ENCODE data around the gene MPPED1. TPM values are rescaled to one million over a fixed set of nuclear protein-coding genes. Genes with fewer than 3 reads are reported as not detected.

MPPED1 gene
- total and polyA plus RNA-seq, 2 of the 13 experiments (the other 11 are each of a cell fraction or from before 2014, with no cell fraction given): 0.77 TPM; not detected in 1

GRCh38 chr22:43473441-43473840 is 61.6 kb downstream of the MPPED1 start:
- no peak for FAIRE-seq
- Histone ChIP-seq H3K4me1 (ENCODE audit: insufficient read depth, low read length) (peaks cover 23% of the 10 kb centered on the region), H3K4me3 (replicated peaks in 1 of 3; ENCODE audit: insufficient read depth in 1 of 3, low read depth in 2 of 3, low read length in 3 of 3) (no peak overlapping the region), H4K20me1 (ENCODE audit: insufficient read depth, low read length) (no peaks in the 10 kb centered on the region), H3K4me2 (ENCODE audit: low read depth, low read length) (no peak overlapping the region), H3K79me2 (ENCODE audit: insufficient read depth, low read length) (no peaks in the 10 kb centered on the region), H2AFZ (ENCODE audit: low read length) (no peak overlapping the region), H3K27ac (ENCODE audit: extremely low read length, insufficient read depth, low read length) (no peak overlapping the region), H3K27me3 (ENCODE audit: control insufficient read depth in 1 of 2, insufficient read depth in 2 of 2, low read length in 2 of 2) (no peaks in the 10 kb centered on the region; a peak in 1 of 5 replicates), H3K9me3 (ENCODE audit: low read length) (no peaks in the 10 kb centered on the region), H3K9ac (ENCODE audit: insufficient read depth, low read depth, low read length) (no peak overlapping the region), H3K36me3 (replicated peaks in 1 of 2; ENCODE audit: control insufficient read depth in 1 of 2, insufficient read depth in 2 of 2, low read length in 2 of 2) (no peaks in the 10 kb centered on the region)
- ATAC-seq: no peak
- no peak for DNase-seq (ENCODE audit: low spot score)
- in situ Hi-C loops (cut with HindIII; ENCODE audit: extremely low pct_ligation_motif_present, low pct_unique_long_range_greater_than_20kb): no loop called here
- intact Hi-C loops (cut with micrococcal nuclease; ENCODE audit: unreplicated experiment): no loop called here
- no peak for TF ChIP-seq ZNF318 (CRISPR knock-in tag; IDR thresholded peaks at IDR 0.05)
- TF ChIP-seq ZNF205 (CRISPR knock-in tag; IDR thresholded peaks at IDR 0.05): no peak
- no peak for TF ChIP-seq E2F1 (CRISPR knock-in tag; IDR thresholded peaks at IDR 0.05)
- TF ChIP-seq GLMP (CRISPR knock-in tag; IDR thresholded peaks at IDR 0.05; ENCODE audit: borderline replicate concordance): no peak
- no peak for TF ChIP-seq ZKSCAN1 (IDR thresholded peaks at IDR 0.05; ENCODE audit: low read length)
- TF ChIP-seq RNF219 (CRISPR knock-in tag; IDR thresholded peaks at IDR 0.05): no peak
- TF ChIP-seq ZNF33B (CRISPR knock-in tag; IDR thresholded peaks at IDR 0.05): no peak
- no peak for TF ChIP-seq ZC3H13 (CRISPR knock-in tag; IDR thresholded peaks at IDR 0.05)
- TF ChIP-seq ZNF274 (CRISPR knock-in tag; IDR thresholded peaks at IDR 0.05): no peak
- ChIA-PET CTCF (ENCODE audit: low intra/inter-chr PET ratio, low total read pairs) (no interaction called here), POLR2A (no interaction called here)
- no TSS peak for BruUV-seq (replicated peaks)
- WGBS (ENCODE audit: low lambda C conversion rate): 41% methylated on average over 4 of the region's 9 CpGs
